HepG2 (cell line): ENCODE measurements around the gene MAPRE3. TPM values are rescaled to one million over a fixed set of nuclear protein-coding genes. Genes with fewer than 3 reads are reported as not detected.

ENCODE experiments used
- DMTF1 ChIP-seq: sonication (generic); formaldehyde crosslinking; IDR thresholded peaks from 2 replicates; pipeline ENCODE4 v1.4.0; 2020; ENCODE audit warnings: mild to moderate bottlenecking, missing genetic modification reagents
- ESRRA ChIP-seq: sonication (generic); formaldehyde crosslinking; IDR thresholded peaks from 2 replicates; pipeline ENCODE4 v1.5.1; 2020; ENCODE audit warnings: mild to moderate bottlenecking, low read depth, missing genetic modification reagents
- FOXP4 ChIP-seq: sonication (generic); formaldehyde crosslinking; IDR thresholded peaks from 2 replicates; pipeline ENCODE4 v1.4.0; 2020; ENCODE audit warnings: missing genetic modification reagents
- FUBP1 ChIP-seq: sonication (generic); formaldehyde crosslinking; IDR thresholded peaks from 2 replicates; pipeline ENCODE4 v1.5.1; 2020; ENCODE audit warnings: missing genetic modification reagents, mild to moderate bottlenecking, borderline replicate concordance
- HCFC1 ChIP-seq: fragments of 150-350 bp; IDR thresholded peaks from 2 replicates; pipeline ENCODE4 v1.6.1; 2014; ENCODE audit warnings: low read depth, low read length
- HMGXB4 ChIP-seq, 2 experiments: sonication (generic) in 1 of 2; formaldehyde crosslinking in 1 of 2; IDR thresholded peaks; 2 replicates each; pipeline versions ENCODE4 v1.4.0 to v1.6.1; 2018 to 2020; ENCODE audit warnings: missing genetic modification reagents in 2 of 2, borderline replicate concordance in 1 of 2, low read depth in 1 of 2, mild to moderate bottlenecking in 1 of 2, missing biosample characterization in 1 of 2
- HOXD1 ChIP-seq: sonication (generic); formaldehyde crosslinking; IDR thresholded peaks from 2 replicates; pipeline ENCODE4 v1.5.0; 2020; ENCODE audit warnings: missing genetic modification reagents
- KDM5B ChIP-seq: sonication (generic); formaldehyde crosslinking; IDR thresholded peaks from 2 replicates; pipeline ENCODE4 v1.4.0; 2020; ENCODE audit warnings: missing genetic modification reagents, mild to moderate bottlenecking, borderline replicate concordance
- KDM6A ChIP-seq: IDR thresholded peaks from 2 replicates; pipeline ENCODE4 v1.6.1; 2016; ENCODE audit warnings: low read depth
- PBX2 ChIP-seq: IDR thresholded peaks from 2 replicates; pipeline ENCODE4 v1.6.1; 2016; ENCODE audit warnings: control low read depth
- PPARG ChIP-seq: conservative IDR thresholded peaks from 2 replicates; pipeline ENCODE4 v1.6.1; 2016; ENCODE audit warnings: missing biosample characterization, missing genetic modification reagents
- RBM39 ChIP-seq: fragments of 200-400 bp; formaldehyde crosslinking; IDR thresholded peaks from one replicate; pipeline ENCODE4 v1.6.1; 2018; ENCODE audit warnings: antibody characterized with exemption, mild to moderate bottlenecking, low read depth, low read length; ENCODE audit not compliant: poor library complexity, severe bottlenecking
- SRSF4 ChIP-seq: fragments of 200-400 bp; formaldehyde crosslinking; IDR thresholded peaks from one replicate; pipeline ENCODE4 v1.6.1; 2018; ENCODE audit warnings: mild to moderate bottlenecking, low read depth, low read length, moderate library complexity; ENCODE audit not compliant: poor library complexity, severe bottlenecking
- ZNF138 ChIP-seq: sonication (generic); formaldehyde crosslinking; IDR thresholded peaks from 2 replicates; pipeline ENCODE4 v1.5.0; 2020; ENCODE audit warnings: mild to moderate bottlenecking, low read depth, missing genetic modification reagents
- ZNF296 ChIP-seq: sonication (generic); formaldehyde crosslinking; conservative IDR thresholded peaks from 2 replicates; pipeline ENCODE4 v1.5.0; 2020; ENCODE audit warnings: mild to moderate bottlenecking, missing genetic modification reagents
- ZNF431 ChIP-seq: sonication (generic); formaldehyde crosslinking; IDR thresholded peaks from 2 replicates; pipeline ENCODE4 v1.9.0; 2022; ENCODE audit warnings: missing genetic modification reagents, low read depth, mild to moderate bottlenecking, borderline replicate concordance
- ZNF567 ChIP-seq: sonication (generic); formaldehyde crosslinking; IDR thresholded peaks from 2 replicates; pipeline ENCODE4 v1.8.1; 2023; ENCODE audit warnings: mild to moderate bottlenecking, missing genetic modification reagents, borderline replicate concordance
- ZNF709 ChIP-seq: sonication (generic); formaldehyde crosslinking; IDR thresholded peaks from 2 replicates; pipeline ENCODE4 v1.5.0; 2020; ENCODE audit warnings: mild to moderate bottlenecking, missing genetic modification reagents
- ZSCAN30 ChIP-seq: sonication (generic); formaldehyde crosslinking; IDR thresholded peaks from 2 replicates; pipeline ENCODE4 v1.5.0; 2020; ENCODE audit warnings: mild to moderate bottlenecking, missing genetic modification reagents
- polyA plus RNA-seq, 8 experiments: library from polyadenylated mRNA; depleted of rRNA in 3 of 8; stranded (reverse) in 7 of 8; unstranded in 1 of 8; fragments of >200 nt; fragmentation: Illumina TruSeq in 4 of 8; extraction: Trizol in 4 of 8; gene quantifications; 2 replicates each; pipeline versions ENCODE4 v1.2.1 to v1.2.3, GENCODE V29; 2011 to 2016; ENCODE audit warnings: low read depth in 4 of 8, missing spikeins in 1 of 8, mixed read lengths in 1 of 8; ENCODE audit not compliant: insufficient read depth in 1 of 8
- total RNA-seq, 5 experiments: library from RNA; depleted of rRNA; stranded (reverse); fragments of >200 nt; fragmentation: Illumina TruSeq; extraction: Trizol; gene quantifications; 2 replicates each; pipeline ENCODE4 v1.2.3, GENCODE V29; 2016; ENCODE audit warnings: low read depth in 1 of 5

Gene MAPRE3
- total and polyA plus RNA-seq, 2 of the 13 experiments (the other 11 are each of a cell fraction or from before 2014, with no cell fraction given) = 0.31 to 0.91 TPM

- no peak for TF ChIP-seq DMTF1 (CRISPR knock-in tag)
- TF ChIP-seq SRSF4 = no peak
- no peak for TF ChIP-seq ZNF567 (CRISPR knock-in tag)
- TF ChIP-seq ZNF709 (CRISPR knock-in tag) = peak; percentile 85
- TF ChIP-seq ZNF138 (CRISPR knock-in tag) = no peak; the same call in 1 of the 2 replicates
- peak; percentile 17; the same call in 1 of the 2 replicates for TF ChIP-seq ESRRA (CRISPR knock-in tag)
- TF ChIP-seq FOXP4 (CRISPR knock-in tag) = 0 out of 2 replicates have a peak, but pooled peaks have one; percentile 39
- peak; percentile 90 to 98 for TF ChIP-seq HMGXB4 (CRISPR knock-in tag; IDR thresholded peaks at IDR 0.05; ENCODE audit: borderline replicate concordance in 1 of 2, low read depth in 1 of 2)
- TF ChIP-seq PBX2 (CRISPR knock-in tag) = no peak
- TF ChIP-seq ZNF296 (CRISPR knock-in tag) = no peak
- TF ChIP-seq RBM39 = peak; percentile 91
- peak; percentile 28; the same call in 1 of the 2 replicates for TF ChIP-seq ZNF431
- no peak; the same call in 1 of the 2 replicates for TF ChIP-seq HOXD1 (CRISPR knock-in tag)
- TF ChIP-seq HCFC1 = peak; percentile 89
- TF ChIP-seq KDM6A (CRISPR knock-in tag) = no peak
- no peak; the same call in 1 of the 2 replicates for TF ChIP-seq FUBP1 (CRISPR knock-in tag)
- TF ChIP-seq PPARG (CRISPR knock-in tag) = 0 out of 2 replicates have a peak, but pooled peaks have one; percentile 6
- TF ChIP-seq ZSCAN30 (CRISPR knock-in tag) = no peak
- TF ChIP-seq KDM5B = peak; percentile 88
Observed at GRCh38 chr2:27032495-27033252, 62.2 kb downstream of the MAPRE3 start, which contains the start of gene TMEM214 (continued).
